GM18907 (cell line): ENCODE measurements around the gene OTUB2.

Experiments
- ATAC-seq: cut with Tn5 transposase; IDR thresholded peaks from one replicate; pipeline ENCODE4 v1.9.1; 2021; ENCODE audit warnings: mild to moderate bottlenecking, moderate library complexity; ENCODE audit not compliant: unreplicated experiment

Gene OTUB2

GRCh38 chr14:94040247-94040646 lies 14.1 kb downstream of the OTUB2 start:
- no peak for ATAC-seq

- no peak for ATAC-seq
These were observed 14.7 kb downstream of the OTUB2 start for GRCh38 chr14:94040796-94041195.

GRCh38 chr14:94041551-94042346 lies 15.6 kb downstream of the OTUB2 start:
- ATAC-seq, result no peak

GRCh38 chr14:94042433-94043091 lies 16.4 kb downstream of the OTUB2 start:
- ATAC-seq, result no peak

- ATAC-seq, result no peak
These were observed 17.1 kb downstream of the OTUB2 start for GRCh38 chr14:94043111-94043755.

- ATAC-seq, result no peak
These were observed 17.8 kb downstream of the OTUB2 start for GRCh38 chr14:94043756-94044475.

- ATAC-seq, result no peak
These were observed 18.4 kb downstream of the OTUB2 start for GRCh38 chr14:94044476-94045091.

- ATAC-seq, result no peak
These were observed 19.0 kb downstream of the OTUB2 start for GRCh38 chr14:94045101-94045500.

- ATAC-seq, result no peak
These were observed 19.6 kb downstream of the OTUB2 start for GRCh38 chr14:94045563-94046345.

- ATAC-seq, result no peak
These were observed 20.6 kb downstream of the OTUB2 start for GRCh38 chr14:94046696-94047250.

- ATAC-seq, result no peak
These were observed 21.4 kb downstream of the OTUB2 start for GRCh38 chr14:94047581-94047980.

GRCh38 chr14:94048691-94049624 lies 22.8 kb downstream of the OTUB2 start:
- ATAC-seq, result no peak

- no peak for ATAC-seq
These were observed 23.5 kb downstream of the OTUB2 start for GRCh38 chr14:94049625-94050023.

GRCh38 chr14:94050231-94050880 lies 24.2 kb downstream of the OTUB2 start:
- no peak for ATAC-seq

- no peak for ATAC-seq
These were observed 25.0 kb downstream of the OTUB2 start for GRCh38 chr14:94051115-94051514.

GRCh38 chr14:94051779-94052178 lies 25.6 kb downstream of the OTUB2 start:
- ATAC-seq, result no peak

GRCh38 chr14:94052199-94052598 lies 26.1 kb downstream of the OTUB2 start:
- no peak for ATAC-seq

GRCh38 chr14:94052662-94053061 lies 26.5 kb downstream of the OTUB2 start:
- ATAC-seq, result no peak
